Gastrocnemius medialis (tissue), 4 donors: ENCODE data around the gene TYW1B.
"Not testable (repeated sequence)": the region's sequence is repeated elsewhere in the genome, so short reads cannot be mapped to it uniquely, and the experiment has no call there.

ENCODE experiments used
- CTCF ChIP-seq, 5 experiments: fragments of 450-650 bp in 3 of 5; fragments of 200-600 bp in 2 of 5; sonication (generic) in 2 of 5; IDR thresholded peaks in 4 of 5; conservative IDR thresholded peaks in 1 of 5; 1 replicate in 4 of 5; 2 replicates in 1 of 5; pipeline ENCODE4 v1.5.1; 2016 to 2019; ENCODE audit warnings: antibody characterized with exemption in 5 of 5, mild to moderate bottlenecking in 3 of 5, moderate library complexity in 3 of 5
- POLR2A ChIP-seq, 2 donors: fragments of 450-650 bp; IDR thresholded peaks; one replicate each; pipeline ENCODE4 v1.6.1; 2017; ENCODE audit warnings: antibody characterized with exemption in 2 of 2, mild to moderate bottlenecking in 2 of 2, moderate library complexity in 2 of 2

- TF ChIP-seq POLR2A (IDR thresholded peaks at IDR 0.05); CTCF (IDR thresholded peaks at IDR 0.05 in 4 of 5, conservative IDR thresholded peaks at IDR 0.05 in 1 of 5): not testable (repeated sequence)
These were observed 9.3 kb upstream of the TYW1B start for GRCh38 chr7:72837291-72837690.
